Measurements from ENCODE around the gene CPNE7.

Gene CPNE7

DNA sequence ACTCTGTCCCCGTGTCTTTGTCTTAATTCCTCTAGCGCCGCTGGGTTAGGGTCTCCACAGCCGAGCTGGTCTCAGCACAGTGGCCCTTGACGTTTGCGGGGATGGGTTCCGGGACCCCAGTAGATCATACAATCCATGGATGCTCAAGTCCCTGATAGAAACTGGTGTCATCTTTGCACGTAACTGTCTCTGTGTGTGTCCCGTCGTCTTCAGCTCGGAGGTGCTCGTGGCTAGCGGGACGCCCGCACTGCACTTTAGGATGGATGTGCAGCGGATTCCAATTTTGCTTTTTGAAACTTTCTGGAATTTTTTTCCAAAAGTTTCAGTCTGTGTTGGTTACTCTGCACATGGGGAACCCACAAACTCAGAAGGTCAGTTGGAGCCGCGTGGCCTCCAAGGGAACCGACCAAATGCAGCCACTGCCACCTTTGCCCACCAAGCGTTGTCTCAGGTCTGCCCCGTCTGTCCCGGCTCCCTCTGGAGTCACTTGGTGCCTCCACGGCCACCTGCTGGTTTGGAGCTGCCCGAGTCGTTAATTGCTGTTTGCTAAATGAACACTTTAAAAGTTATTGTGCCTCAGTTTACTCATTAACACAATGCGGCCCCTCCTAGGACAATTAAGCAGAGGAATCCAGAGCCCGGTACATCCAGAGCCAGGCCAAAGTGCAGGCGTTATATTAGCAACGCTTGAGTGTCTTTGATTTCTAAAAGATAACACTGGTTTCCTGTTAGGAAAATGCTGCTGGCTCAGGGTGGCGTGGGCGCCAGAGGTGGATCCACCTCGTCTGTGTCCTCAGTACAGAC is 32.6 kb downstream of the CPNE7 start:
- TF ChIP-seq, protein P1, sequence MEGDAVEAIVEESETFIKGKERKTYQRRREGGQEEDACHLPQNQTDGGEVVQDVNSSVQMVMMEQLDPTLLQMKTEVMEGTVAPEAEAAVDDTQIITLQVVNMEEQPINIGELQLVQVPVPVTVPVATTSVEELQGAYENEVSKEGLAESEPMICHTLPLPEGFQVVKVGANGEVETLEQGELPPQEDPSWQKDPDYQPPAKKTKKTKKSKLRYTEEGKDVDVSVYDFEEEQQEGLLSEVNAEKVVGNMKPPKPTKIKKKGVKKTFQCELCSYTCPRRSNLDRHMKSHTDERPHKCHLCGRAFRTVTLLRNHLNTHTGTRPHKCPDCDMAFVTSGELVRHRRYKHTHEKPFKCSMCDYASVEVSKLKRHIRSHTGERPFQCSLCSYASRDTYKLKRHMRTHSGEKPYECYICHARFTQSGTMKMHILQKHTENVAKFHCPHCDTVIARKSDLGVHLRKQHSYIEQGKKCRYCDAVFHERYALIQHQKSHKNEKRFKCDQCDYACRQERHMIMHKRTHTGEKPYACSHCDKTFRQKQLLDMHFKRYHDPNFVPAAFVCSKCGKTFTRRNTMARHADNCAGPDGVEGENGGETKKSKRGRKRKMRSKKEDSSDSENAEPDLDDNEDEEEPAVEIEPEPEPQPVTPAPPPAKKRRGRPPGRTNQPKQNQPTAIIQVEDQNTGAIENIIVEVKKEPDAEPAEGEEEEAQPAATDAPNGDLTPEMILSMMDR (IDR thresholded peaks at IDR 0.05; ENCODE audit: low read depth, low read length): no peak
- Histone ChIP-seq H3K4me1 (peaks cover 9% of the 10 kb centered on the region), H3K9me3 (no peaks in the 10 kb centered on the region), H3K36me3 (no peaks in the 10 kb centered on the region), H3K27me3 (no peaks in the 10 kb centered on the region), H3K4me3 (ENCODE audit: low read depth, low read length) (no peak overlapping the region)
- no peak for DNase-seq

DNA sequence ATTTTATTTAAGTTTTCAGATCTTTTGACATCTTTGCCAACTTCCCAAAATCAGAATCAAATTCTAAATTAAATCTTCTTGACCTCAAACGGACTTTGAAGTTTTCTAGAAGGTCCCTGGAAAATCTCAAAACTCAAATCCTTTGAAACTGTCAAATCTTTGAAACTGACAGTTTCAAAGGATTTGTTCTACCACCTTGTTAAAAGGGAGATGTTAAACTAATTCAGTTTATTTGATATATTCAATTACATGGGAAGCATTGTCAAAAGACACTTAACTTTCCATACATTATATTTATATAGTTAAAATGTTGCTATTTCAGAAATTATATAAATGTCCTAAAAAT is 34.5 kb downstream of the CPNE7 start:
- Histone ChIP-seq H3K4me3 (ENCODE audit: low read depth, low read length) (no peak overlapping the region), H3K27me3 (no peaks in the 10 kb centered on the region), H3K9me3 (no peaks in the 10 kb centered on the region), H3K36me3 (no peaks in the 10 kb centered on the region), H3K4me1 (peaks cover 9% of the 10 kb centered on the region)
- no peak for DNase-seq
- TF ChIP-seq, protein P1 (IDR thresholded peaks at IDR 0.05; ENCODE audit: low read depth, low read length): no peak

DNA sequence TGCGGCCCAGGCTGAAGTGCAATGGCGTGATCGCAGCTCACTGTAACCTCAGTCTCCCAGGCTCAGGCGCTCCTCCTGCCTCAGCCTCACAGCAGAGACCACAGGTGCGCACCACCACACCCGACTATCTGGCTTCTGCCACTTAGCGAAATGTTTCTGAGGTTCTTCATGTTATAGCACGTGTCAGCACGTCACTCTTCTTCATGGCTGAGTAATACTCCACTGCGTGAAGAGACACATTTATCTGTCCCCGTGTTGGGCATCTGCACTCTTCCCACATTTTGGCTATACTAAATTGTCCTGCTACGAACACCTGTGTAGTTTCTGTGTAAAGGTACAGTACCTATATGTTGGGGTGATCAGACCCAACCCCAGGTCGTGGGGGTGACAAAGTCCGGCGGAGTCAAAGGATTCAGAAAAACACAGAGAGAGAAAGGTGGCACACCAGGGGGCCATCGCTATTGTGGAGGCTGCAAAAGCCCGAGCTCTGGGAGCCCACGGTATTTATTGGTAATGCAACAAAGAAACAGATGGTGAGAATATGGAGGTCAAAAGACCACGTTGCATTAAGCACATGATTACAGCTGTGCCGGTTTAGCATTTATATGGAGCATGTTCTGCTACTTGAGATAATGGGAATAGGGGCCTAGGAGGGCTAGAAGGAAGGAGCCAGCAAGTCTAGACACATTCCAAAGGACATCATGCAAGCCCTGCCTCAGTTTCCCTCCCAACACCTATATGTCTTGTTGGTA is 37.0 kb downstream of the CPNE7 start:
- Histone ChIP-seq H3K9me3 (no peaks in the 10 kb centered on the region), H3K4me1 (peaks cover 9% of the 10 kb centered on the region), H3K27me3 (no peaks in the 10 kb centered on the region), H3K36me3 (no peaks in the 10 kb centered on the region), H3K4me3 (ENCODE audit: low read depth, low read length) (no peak overlapping the region)
- no peak for DNase-seq
- TF ChIP-seq, protein P1 (IDR thresholded peaks at IDR 0.05; ENCODE audit: low read depth, low read length): no peak

DNA sequence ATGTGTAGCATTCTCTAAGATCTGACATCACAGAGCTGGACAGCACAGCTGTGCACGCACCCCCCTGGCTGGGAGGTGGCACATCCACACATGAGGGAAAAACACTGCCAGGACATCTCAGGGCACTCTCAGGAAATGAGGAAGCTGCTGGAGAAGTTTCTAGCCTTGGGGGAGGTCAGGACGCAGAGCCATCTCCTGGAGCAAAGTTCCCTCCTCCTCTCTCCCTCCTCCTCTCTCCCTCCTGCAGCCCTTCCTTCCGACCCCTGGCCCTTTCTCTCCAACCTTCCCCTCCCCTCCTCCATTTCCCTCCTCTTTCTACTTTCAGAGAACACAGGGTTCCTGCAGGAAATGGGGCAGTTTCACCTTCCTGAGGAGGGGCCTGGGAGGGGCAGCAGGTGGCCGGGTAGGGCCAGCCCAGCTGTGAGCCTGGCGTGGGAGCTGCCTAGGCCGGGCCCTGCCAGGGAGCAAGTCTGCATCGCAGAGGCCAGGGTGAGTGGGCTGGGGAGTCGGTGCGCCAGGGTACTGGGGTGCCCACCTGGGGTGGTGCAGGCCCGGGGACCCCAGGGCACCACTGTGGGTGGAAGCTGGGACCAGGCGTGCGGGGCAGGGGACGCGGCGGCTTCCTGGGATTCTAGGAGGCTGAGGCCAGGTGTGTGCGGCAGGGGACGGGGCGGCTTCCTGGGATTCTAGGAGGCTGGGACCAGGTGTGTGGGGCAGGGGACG is 37.8 kb downstream of the CPNE7 start, which contains the start of gene DPEP1:
TSS of gene DPEP1 (plus strand) at position 412 of the 723 bp plus-strand sequence. CDS start 16,769 bp downstream, outside the sequence.
- H3K36me3 ChIP-seq: no peaks in the 10 kb centered on the region
- TF ChIP-seq, protein P1 (IDR thresholded peaks at IDR 0.05; ENCODE audit: low read depth, low read length): no peak
- H3K9me3 ChIP-seq: no peaks in the 10 kb centered on the region
- DNase-seq: no peak
- no peak within 1 kb of the TSS for H3K4me3 ChIP-seq (ENCODE audit: low read depth, low read length)
- no peaks in the 10 kb centered on the region for H3K27me3 ChIP-seq
- H3K4me1 ChIP-seq: peaks cover 6% of the 10 kb centered on the region

DNA sequence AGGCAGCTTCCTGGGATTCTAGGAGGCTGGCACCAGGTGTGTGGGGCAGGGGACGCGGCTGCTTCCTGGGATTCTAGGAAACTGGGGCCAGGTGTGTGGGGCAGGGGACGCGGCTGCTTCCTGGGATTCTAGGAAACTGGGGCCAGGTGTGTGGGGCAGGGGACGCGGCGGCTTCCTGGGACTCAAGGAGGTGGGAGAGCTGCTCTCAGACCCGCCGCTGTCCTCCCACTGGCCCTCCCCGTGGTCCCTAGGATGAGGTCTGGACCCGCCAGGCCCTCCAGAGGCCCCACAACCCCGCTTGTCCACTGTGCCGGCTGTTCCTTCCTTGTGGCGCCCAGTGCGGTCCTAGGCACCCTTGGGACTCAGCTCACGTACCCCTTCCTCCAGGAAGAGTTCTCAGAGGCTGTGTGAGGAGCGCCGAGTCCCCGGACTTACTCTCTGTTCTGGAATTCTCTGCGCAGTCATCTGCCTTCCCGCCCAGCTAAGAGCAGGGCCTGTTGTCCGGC is 38.4 kb downstream of the CPNE7 start:
- TF ChIP-seq, protein P1 (IDR thresholded peaks at IDR 0.05; ENCODE audit: low read depth, low read length): no peak
- H3K4me3 ChIP-seq (ENCODE audit: low read depth, low read length): no peak overlapping the region
- no peaks in the 10 kb centered on the region for H3K27me3 ChIP-seq
- H3K36me3 ChIP-seq: no peaks in the 10 kb centered on the region
- H3K9me3 ChIP-seq: no peaks in the 10 kb centered on the region
- no peaks in the 10 kb centered on the region; the same call in 1 of the 2 replicates for H3K4me1 ChIP-seq
- DNase-seq: no peak

Measured in BE2C (cell line).